GM21576 (cell line): ENCODE data around the gene EIF2B4.
"Not testable (repeated sequence)": the region's sequence is repeated elsewhere in the genome, so short reads cannot be mapped to it uniquely, and the experiment has no call there.

Source experiments
- ATAC-seq: cut with Tn5 transposase; IDR thresholded peaks from one replicate; pipeline ENCODE4 v1.9.1; 2021; ENCODE audit warnings: mild to moderate bottlenecking, moderate library complexity; ENCODE audit not compliant: unreplicated experiment

Gene EIF2B4

GRCh38 chr2:27378096-27378808 is 8.1 kb upstream of the EIF2B4 start:
- no peak for ATAC-seq

- no peak for ATAC-seq
Measured at GRCh38 chr2:27377618-27378095, 7.5 kb upstream of the EIF2B4 start.

GRCh38 chr2:27376866-27377617 is 6.9 kb upstream of the EIF2B4 start:
- no peak for ATAC-seq

- ATAC-seq: no peak
Measured at GRCh38 chr2:27376151-27376865, 6.2 kb upstream of the EIF2B4 start.

- no peak for ATAC-seq
Measured at GRCh38 chr2:27375513-27376099, 5.5 kb upstream of the EIF2B4 start.

- ATAC-seq: no peak
Measured at GRCh38 chr2:27373567-27373966, 3.4 kb upstream of the EIF2B4 start.

GRCh38 chr2:27372937-27373336 is 2.8 kb upstream of the EIF2B4 start:
- ATAC-seq: no peak

GRCh38 chr2:27370816-27371620 is 880 bp upstream of the EIF2B4 start:
- ATAC-seq: peak; percentile 14

GRCh38 chr2:27369471-27370025 is 590 bp downstream of the EIF2B4 start:
- no peak for ATAC-seq

GRCh38 chr2:27363933-27364332 is 6.2 kb downstream of the EIF2B4 start:
- ATAC-seq: no peak

GRCh38 chr2:27362678-27363420 is 7.3 kb downstream of the EIF2B4 start:
- ATAC-seq: no peak

GRCh38 chr2:27356382-27357181 is 13.6 kb downstream of the EIF2B4 start, which contains the start of gene GTF3C2:
GTF3C2 (minus strand) TSS chr2:27356764; CDS start chr2:27343554, 13,210 bp downstream.
- peak; percentile 75 for ATAC-seq

- peak; percentile 27 for ATAC-seq
Measured at GRCh38 chr2:27356056-27356381, 14.1 kb downstream of the EIF2B4 start.

- no peak for ATAC-seq
Measured at GRCh38 chr2:27354597-27354927, 15.6 kb downstream of the EIF2B4 start.

GRCh38 chr2:27353762-27354596 is 16.2 kb downstream of the EIF2B4 start:
- no peak for ATAC-seq

- ATAC-seq: not testable (repeated sequence)
Measured at GRCh38 chr2:27353386-27353761, 16.8 kb downstream of the EIF2B4 start.

GRCh38 chr2:27351802-27352598 is 18.1 kb downstream of the EIF2B4 start:
- ATAC-seq: no peak
